ENCODE results near the gene HEATR5B. TPM values are rescaled to one million over a fixed set of nuclear protein-coding genes. Genes with fewer than 3 reads are reported as not detected.
A peak's percentile ranks its signal among the peaks of the same experiment; 100 is the strongest.
"Not testable (repeated sequence)": the region's sequence is repeated elsewhere in the genome, so short reads cannot be mapped to it uniquely, and the experiment has no call there.

HEATR5B gene
- total RNA-seq, 4 donors from 2014 or later: 32.2 to 48.7 (median 39.4) TPM

DNA sequence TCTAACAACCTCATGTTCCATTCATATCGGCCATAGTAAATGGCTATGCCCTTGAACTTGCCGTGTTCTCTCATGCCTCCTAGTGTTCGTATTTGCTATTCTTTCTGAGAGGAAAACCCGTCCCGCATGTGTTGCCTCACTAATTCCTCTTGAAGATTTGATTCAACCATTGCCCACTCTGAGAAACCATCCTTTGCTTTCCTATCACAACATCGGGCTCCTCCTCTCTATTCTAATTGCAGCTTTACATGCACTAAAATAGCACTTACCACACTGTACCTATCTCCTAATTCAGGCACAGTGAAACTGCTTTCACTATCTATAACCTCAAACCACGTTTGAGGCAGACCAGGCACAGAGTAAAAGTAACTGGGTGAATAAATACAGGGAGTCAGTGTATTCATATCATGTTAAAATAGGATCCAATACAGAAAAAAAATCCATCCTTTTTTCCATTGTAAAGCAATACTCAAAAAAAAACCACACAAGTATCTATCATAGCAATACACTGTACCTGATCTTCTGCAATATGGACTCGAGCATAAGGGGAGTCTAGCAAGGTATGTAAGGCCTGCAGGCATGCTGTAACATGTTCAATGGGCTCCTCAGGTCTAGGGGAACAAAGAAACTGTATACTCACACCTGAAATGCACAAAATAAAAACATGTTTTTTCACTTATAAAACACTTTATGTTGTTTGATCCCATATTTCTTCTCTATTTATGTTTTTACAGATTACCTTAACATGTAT is 78.9 kb downstream of the HEATR5B start:
- peak overlapping the region in 1 of 4 donors; percentile 2 for H3K27ac ChIP-seq
- TF ChIP-seq CTCF (IDR thresholded peaks at IDR 0.05) (peak in 5 of 6 experiments; percentile 12 to 83 (median 59)), POLR2A (IDR thresholded peaks at IDR 0.05) (no peak)
- DNase-seq: peak in 1 of 3 donors; percentile 62
- peaks cover 0 to 9% (median 0%) of the 10 kb centered on the region in 4 donors for H3K4me1 ChIP-seq
- peaks cover 0 to 82% (median 0%) of the 10 kb centered on the region in 3 donors for H3K36me3 ChIP-seq
- H3K4me3 ChIP-seq: no peak overlapping the region
- H3K27me3 ChIP-seq: no peaks in the 10 kb centered on the region
- H3K9me3 ChIP-seq: no peaks in the 10 kb centered on the region

DNA sequence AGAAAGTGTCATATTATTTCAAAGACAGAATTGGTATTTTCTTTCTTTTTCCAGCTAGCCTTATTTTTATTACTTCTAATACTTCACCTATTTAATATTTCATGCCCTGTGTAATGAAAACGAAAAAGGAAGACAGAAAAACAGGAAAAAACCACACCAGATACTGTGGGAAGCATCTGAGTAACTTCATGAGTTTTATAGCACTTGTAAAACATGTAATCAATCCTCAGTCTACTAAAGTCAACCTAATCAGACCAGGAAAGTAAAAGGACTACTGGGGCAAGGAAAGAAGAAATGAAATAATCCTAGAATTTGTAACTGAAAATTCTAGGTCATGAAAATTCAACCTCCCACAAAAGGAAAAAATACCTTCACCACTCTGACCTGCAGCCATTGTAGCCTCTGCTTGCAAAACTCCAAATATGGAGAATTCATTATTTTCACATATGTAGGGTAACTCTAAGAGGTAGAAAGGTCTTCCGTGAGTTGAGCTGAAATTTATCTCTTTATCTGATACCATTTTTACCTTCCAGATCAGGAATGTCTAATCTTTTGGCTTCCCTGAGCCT is 83.1 kb downstream of the HEATR5B start:
- Histone ChIP-seq H3K36me3 (peaks cover 0 to 88% (median 0%) of the 10 kb centered on the region in 3 donors), H3K4me1 (peaks cover 0 to 9% (median 0%) of the 10 kb centered on the region in 4 donors), H3K27ac (peak overlapping the region in 2 of 4 donors; percentile 10 to 74), H3K27me3 (no peaks in the 10 kb centered on the region), H3K9me3 (no peaks in the 10 kb centered on the region), H3K4me3 (no peak overlapping the region)
- no peak for DNase-seq
- TF ChIP-seq CTCF (IDR thresholded peaks at IDR 0.05) (no peak), POLR2A (IDR thresholded peaks at IDR 0.05) (no peak)

GRCh38 chr2:37000318-37000717 is 83.9 kb downstream of the HEATR5B start:
- Histone ChIP-seq H3K4me1 (peaks cover 0 to 9% (median 0%) of the 10 kb centered on the region in 4 donors), H3K36me3 (peaks cover 0 to 85% (median 0%) of the 10 kb centered on the region in 3 donors), H3K27me3 (no peaks in the 10 kb centered on the region), H3K27ac (peak overlapping the region in 3 of 4 donors; percentile 50 to 86 (median 74)), H3K9me3 (no peaks in the 10 kb centered on the region), H3K4me3 (peak overlapping the region in 2 of 4 donors; percentile 7 to 9)
- TF ChIP-seq CTCF (IDR thresholded peaks at IDR 0.05) (no peak), POLR2A (IDR thresholded peaks at IDR 0.05) (no peak)
- DNase-seq: no peak

DNA sequence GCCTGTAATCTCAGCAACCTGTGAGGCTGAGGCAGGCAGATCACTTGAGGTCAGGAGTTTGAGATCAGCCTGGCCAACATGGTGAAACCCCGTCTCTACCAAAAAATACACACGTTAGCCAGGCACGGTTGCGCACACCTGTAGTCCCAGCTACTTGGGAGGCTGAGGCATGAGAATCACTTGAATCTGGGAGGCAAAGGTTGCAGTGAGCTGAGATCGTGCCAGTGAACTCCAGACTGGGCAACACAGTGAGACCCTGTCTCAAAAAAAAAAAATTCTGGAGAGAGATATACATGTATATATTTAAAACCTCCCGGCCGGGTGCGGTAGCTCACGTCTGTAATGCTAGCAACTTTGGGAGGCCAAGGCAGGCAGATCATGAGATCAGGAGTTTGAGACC is 84.8 kb downstream of the HEATR5B start:
- H3K36me3 ChIP-seq: peaks cover 0 to 78% (median 0%) of the 10 kb centered on the region in 3 donors
- not testable (repeated sequence) for H3K4me1 ChIP-seq, DNase-seq, H3K4me3 ChIP-seq, H3K27me3 ChIP-seq, H3K9me3 ChIP-seq
- peak overlapping the region in 1 of 4 donors; percentile 50 for H3K27ac ChIP-seq

DNA sequence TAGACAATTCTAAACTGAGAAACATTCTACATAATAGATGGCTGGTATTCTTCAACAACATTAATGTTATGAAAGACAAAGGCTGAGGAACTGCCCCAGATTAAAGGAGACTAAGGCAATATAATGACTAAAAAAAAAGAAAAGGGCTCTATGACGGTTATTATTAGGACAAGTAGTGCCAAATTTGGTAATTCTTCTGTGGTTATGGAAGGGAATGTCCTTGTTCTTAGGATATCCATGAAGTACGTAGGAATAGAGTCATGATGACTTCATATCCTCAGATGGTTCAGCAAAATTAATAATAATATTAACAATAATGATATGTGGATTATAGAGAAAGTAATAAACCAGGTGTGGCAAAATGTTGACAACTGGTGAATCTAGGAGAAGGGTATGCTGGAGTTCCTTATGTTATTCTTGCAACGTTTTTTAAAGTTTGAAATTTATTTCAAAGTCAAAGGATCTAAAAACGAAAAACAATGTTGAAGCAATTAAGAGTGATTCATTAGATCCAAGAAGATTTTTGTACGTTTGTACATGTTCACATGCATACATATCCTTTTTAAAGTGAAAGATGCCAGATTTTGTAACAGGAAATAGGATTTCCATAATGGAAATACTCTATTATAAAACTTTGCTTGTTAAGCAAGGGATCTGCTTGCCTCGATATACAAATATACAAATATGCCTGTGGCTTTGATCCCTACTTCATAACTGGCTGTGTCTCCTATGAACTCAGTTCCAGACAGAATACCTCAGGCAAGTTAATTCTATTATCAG is 90.1 kb downstream of the HEATR5B start:
- Histone ChIP-seq H3K4me3 (no peak overlapping the region), H3K36me3 (peaks cover 0 to 40% (median 0%) of the 10 kb centered on the region in 3 donors), H3K27me3 (no peaks in the 10 kb centered on the region), H3K9me3 (no peaks in the 10 kb centered on the region), H3K4me1 (no peaks in the 10 kb centered on the region), H3K27ac (no peak overlapping the region)
- TF ChIP-seq CTCF (IDR thresholded peaks at IDR 0.05) (no peak), POLR2A (IDR thresholded peaks at IDR 0.05) (no peak)
- no peak for DNase-seq
